ENCODE data around the gene TMEM238. TPM values are rescaled to one million over a fixed set of nuclear protein-coding genes. Genes with fewer than 3 reads are reported as not detected.
A peak's percentile ranks its signal among the peaks of the same experiment; 100 is the strongest.

The TMEM238 gene
- total and polyA plus RNA-seq, 12 donors, result 0.13 to 9.3 (median 2.9) TPM; not detected in 2

GRCh38 chr19:55347442-55348009 is 36.6 kb downstream of the TMEM238 start:
- intact Hi-C loops (cut with DNase I), result no loop called here

GRCh38 chr19:55346725-55347441 is 37.2 kb downstream of the TMEM238 start:
- DNase-seq, result no peak
- Histone ChIP-seq H3K4me1 (replicated peaks in 1 of 2) (no peaks in the 10 kb centered on the region), H3K9me3 (replicated peaks in 1 of 3) (no peaks in the 10 kb centered on the region), H3K4me3 (no peak overlapping the region), H3K36me3 (replicated peaks in 1 of 2) (peaks cover 0 to 21% of the 10 kb centered on the region in 2 donors), H3K27me3 (peaks cover 9% of the 10 kb centered on the region), H3K27ac (no peak overlapping the region)
- no peak for TF ChIP-seq CTCF (IDR thresholded peaks at IDR 0.05)
- no peak for TF ChIP-seq POLR2A (IDR thresholded peaks at IDR 0.05)
- intact Hi-C loops (cut with DNase I), result no loop called here
- 87 to 96% (median 91%) methylated on average over 11 to 41 of the region's 41 CpGs for WGBS, 4 donors

More at GRCh38 chr19:55347442-55348009, 36.6 kb downstream of the TMEM238 start:
- H3K27me3 ChIP-seq, result peaks cover 15% of the 10 kb centered on the region
- H3K27ac ChIP-seq, result no peak overlapping the region
- TF ChIP-seq POLR2A (IDR thresholded peaks at IDR 0.05) (no peak), CTCF (IDR thresholded peaks at IDR 0.05) (no peak)
- 30 to 87% (median 85%) methylated on average over 2 to 10 of the region's 10 CpGs for WGBS, 4 donors
- H3K4me1 ChIP-seq (replicated peaks in 1 of 2), result no peaks in the 10 kb centered on the region
- H3K9me3 ChIP-seq (replicated peaks in 1 of 3), result no peaks in the 10 kb centered on the region
- H3K4me3 ChIP-seq, result no peak overlapping the region
- DNase-seq, result no peak
- H3K36me3 ChIP-seq (replicated peaks in 1 of 2), result peaks cover 0 to 14% of the 10 kb centered on the region in 2 donors

GRCh38 chr19:55345818-55346724 is 38.0 kb downstream of the TMEM238 start:
- Histone ChIP-seq H3K27me3 (peaks cover under 1% of the 10 kb centered on the region), H3K4me3 (no peak overlapping the region), H3K27ac (no peak overlapping the region), H3K9me3 (replicated peaks in 1 of 3) (no peaks in the 10 kb centered on the region), H3K36me3 (replicated peaks in 1 of 2) (peaks cover 0 to 21% of the 10 kb centered on the region in 2 donors), H3K4me1 (replicated peaks in 1 of 2) (peaks cover 3 to 8% of the 10 kb centered on the region in 2 donors)
- DNase-seq, result peak in 6 of 7 donors; percentile 53 to 61 (median 58)
- 80 to 87% (median 86%) methylated on average over 25 to 43 of the region's 43 CpGs for WGBS, 4 donors
- TF ChIP-seq POLR2A (IDR thresholded peaks at IDR 0.05) (no peak), CTCF (IDR thresholded peaks at IDR 0.05) (no peak)
- intact Hi-C loops (cut with DNase I), result no loop called here

All from adrenal gland (tissue), 12 donors.